Esophagus muscularis mucosa (tissue), 4 donors: ENCODE measurements around the gene ANTXRL. TPM values are rescaled to one million over a fixed set of nuclear protein-coding genes. Genes with fewer than 3 reads are reported as not detected.
"Not testable (repeated sequence)": the region's sequence is repeated elsewhere in the genome, so short reads cannot be mapped to it uniquely, and the experiment has no call there.

ENCODE experiments used
- DNase-seq: peaks from one replicate; pipeline ENCODE4 v3.0.0-alpha.2; 2017; ENCODE audit errors: extremely low spot score
- H3K27ac ChIP-seq, 4 donors: fragments of 200-600 bp; sonication (generic); replicated peaks in 1 of 4; 1 replicate in 3 of 4; 2 replicates in 1 of 4; pipeline ENCODE4 v1.5.1; 2016 to 2019; ENCODE audit warnings: mild to moderate bottlenecking in 1 of 4
- H3K27me3 ChIP-seq, 4 donors: fragments of 200-600 bp; sonication (generic); one replicate each; pipeline versions ENCODE4 v1.5.1 to v1.6.0; 2016 to 2019
- H3K36me3 ChIP-seq, 4 donors: fragments of 200-600 bp; sonication (generic); one replicate each; pipeline ENCODE4 v1.5.1; 2016 to 2019
- H3K4me1 ChIP-seq, 4 donors: fragments of 200-600 bp; sonication (generic); one replicate each; pipeline ENCODE4 v1.5.1; 2016 to 2019
- H3K4me3 ChIP-seq, 4 donors: fragments of 200-600 bp; sonication (generic); 1 replicate in 2 of 4; 2 replicates in 2 of 4; pipeline ENCODE4 v1.5.1; 2016 to 2019; ENCODE audit warnings: mild to moderate bottlenecking in 4 of 4, moderate library complexity in 1 of 4
- H3K9me3 ChIP-seq, 4 donors: fragments of 200-600 bp; sonication (generic); 1 replicate in 3 of 4; 2 replicates in 1 of 4; pipeline ENCODE4 v1.5.1; 2016 to 2019
- EP300 ChIP-seq: sonication (generic); formaldehyde crosslinking; IDR thresholded peaks from one replicate; pipeline ENCODE4 v1.6.1; 2017; ENCODE audit warnings: antibody characterized with exemption
- POLR2A ChIP-seq: fragments of 450-650 bp; IDR thresholded peaks from one replicate; pipeline ENCODE4 v1.6.1; 2017; ENCODE audit warnings: antibody characterized with exemption, moderate library complexity, mild to moderate bottlenecking, low read depth
- POLR2AphosphoS5 ChIP-seq, 2 donors: sonication (generic); formaldehyde crosslinking; IDR thresholded peaks; one replicate each; pipeline ENCODE4 v1.6.1; 2017; ENCODE audit warnings: antibody characterized with exemption in 2 of 2
- WGBS: methylation state at CpG from one replicate; pipeline ENCODE4 v1.1.5; 2018; 5-methylcytosine and 5-hydroxymethylcytosine counted together
- intact Hi-C: fragments of 100-400 bp; cut with DNase I; formaldehyde crosslinking; loops from one replicate; pipeline ENCODE4 v1.15.1; 2023
- total RNA-seq, 4 donors: library from RNA; depleted of rRNA; stranded (reverse); fragments of >200 nt; gene quantifications; one replicate each; pipeline versions ENCODE4 v1.1.0 to v1.2.1, GENCODE V29; 2016
- TF ChIP-seq, protein P1 (sequence below), 3 experiments: fragments of 200-600 bp in 2 of 3; fragments of 450-650 bp in 1 of 3; sonication (generic) in 2 of 3; IDR thresholded peaks; one replicate each; pipeline ENCODE4 v1.5.1; 2017 to 2019; ENCODE audit warnings: antibody characterized with exemption in 3 of 3, mild to moderate bottlenecking in 2 of 3, moderate library complexity in 1 of 3

Gene ANTXRL
- total RNA-seq, 4 donors from 2014 or later = not detected

DNA sequence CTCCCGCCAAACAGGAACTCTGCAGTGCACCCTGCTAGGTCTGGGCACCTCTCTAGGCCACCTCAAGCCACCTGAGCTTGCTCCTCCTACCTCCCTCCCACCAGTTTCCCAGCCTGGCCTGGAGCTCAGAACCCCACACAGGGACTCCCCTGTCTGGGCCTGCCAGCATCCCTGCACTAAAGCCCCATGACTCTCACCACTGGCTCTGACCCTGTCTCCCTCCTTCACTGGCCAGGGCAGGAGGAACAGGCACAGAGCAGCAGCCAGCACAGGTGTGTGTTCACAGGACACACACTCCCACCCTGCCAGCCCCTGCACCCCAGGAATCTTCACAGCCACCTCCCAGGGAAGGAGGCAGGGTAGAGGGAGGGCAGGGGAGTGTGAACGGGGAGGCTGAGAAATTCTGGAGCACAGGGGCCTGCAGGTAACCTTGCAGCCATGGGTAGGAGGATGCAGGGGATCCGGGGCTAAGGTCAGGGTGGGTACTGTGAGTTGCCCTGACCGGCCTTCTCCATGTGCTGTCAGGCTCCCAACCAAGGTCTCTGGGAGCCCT, 13.9 kb upstream of the ANTXRL start:
- Histone ChIP-seq H3K27ac (no peak overlapping the region), H3K27me3 (no peaks in the 10 kb centered on the region), H3K36me3 (no peaks in the 10 kb centered on the region), H3K4me1 (no peaks in the 10 kb centered on the region), H3K9me3 (no peaks in the 10 kb centered on the region), H3K4me3 (no peak overlapping the region)
- TF ChIP-seq, protein P1, sequence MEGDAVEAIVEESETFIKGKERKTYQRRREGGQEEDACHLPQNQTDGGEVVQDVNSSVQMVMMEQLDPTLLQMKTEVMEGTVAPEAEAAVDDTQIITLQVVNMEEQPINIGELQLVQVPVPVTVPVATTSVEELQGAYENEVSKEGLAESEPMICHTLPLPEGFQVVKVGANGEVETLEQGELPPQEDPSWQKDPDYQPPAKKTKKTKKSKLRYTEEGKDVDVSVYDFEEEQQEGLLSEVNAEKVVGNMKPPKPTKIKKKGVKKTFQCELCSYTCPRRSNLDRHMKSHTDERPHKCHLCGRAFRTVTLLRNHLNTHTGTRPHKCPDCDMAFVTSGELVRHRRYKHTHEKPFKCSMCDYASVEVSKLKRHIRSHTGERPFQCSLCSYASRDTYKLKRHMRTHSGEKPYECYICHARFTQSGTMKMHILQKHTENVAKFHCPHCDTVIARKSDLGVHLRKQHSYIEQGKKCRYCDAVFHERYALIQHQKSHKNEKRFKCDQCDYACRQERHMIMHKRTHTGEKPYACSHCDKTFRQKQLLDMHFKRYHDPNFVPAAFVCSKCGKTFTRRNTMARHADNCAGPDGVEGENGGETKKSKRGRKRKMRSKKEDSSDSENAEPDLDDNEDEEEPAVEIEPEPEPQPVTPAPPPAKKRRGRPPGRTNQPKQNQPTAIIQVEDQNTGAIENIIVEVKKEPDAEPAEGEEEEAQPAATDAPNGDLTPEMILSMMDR (IDR thresholded peaks at IDR 0.05) = no peak
- TF ChIP-seq EP300 = no peak
- TF ChIP-seq POLR2A = no peak
- TF ChIP-seq POLR2AphosphoS5 (IDR thresholded peaks at IDR 0.05) = no peak
- intact Hi-C loops = no loop called here
- WGBS = 90% methylated on average over 3 of the region's 4 CpGs
- DNase-seq = no peak

DNA sequence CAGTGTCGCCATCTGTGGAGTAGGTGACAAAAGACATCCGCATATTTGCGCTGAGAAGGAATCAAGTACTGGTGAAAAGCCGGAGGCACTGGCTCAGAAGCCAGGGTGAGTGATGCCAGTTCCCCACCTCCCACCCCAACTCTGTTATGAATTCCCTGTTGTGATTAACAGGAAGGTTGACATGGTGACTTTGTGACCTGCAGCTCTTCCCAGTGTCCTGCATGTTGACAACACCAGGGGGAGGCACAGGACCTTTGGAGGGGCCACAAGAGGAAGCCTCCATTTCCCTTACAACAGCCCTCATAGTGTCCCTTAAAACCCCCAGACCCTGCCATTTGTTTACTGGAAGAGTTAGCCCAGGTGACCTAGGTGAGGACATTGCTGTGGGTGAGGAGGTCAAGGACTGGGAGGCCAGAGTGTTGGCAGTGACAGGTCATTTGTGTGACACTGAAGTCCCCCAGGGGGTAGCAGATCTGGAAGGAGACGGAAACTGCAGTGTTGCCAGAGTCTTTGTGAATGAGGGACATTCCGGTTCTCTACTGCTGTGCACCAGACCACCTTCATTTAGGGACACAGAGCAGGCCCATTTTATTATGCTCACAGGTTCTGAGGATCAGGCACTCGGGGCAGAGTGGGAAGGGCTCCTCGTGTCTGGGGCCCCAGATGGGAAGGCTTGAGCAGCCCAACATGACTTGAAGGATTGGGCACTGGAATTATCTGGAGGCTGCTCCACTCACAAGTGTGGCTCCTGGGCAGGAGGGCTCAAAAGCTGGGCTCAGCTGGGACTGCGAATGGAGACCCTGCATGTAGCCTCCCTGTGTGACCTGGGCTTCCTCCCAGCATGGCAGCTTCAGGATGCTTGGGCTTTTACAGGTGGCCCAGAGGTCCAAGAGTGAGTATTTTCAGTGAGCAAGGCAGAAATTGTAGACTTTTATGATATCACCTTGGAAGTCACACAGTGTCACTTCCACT, 13.0 kb upstream of the ANTXRL start:
- H3K4me1 ChIP-seq = no peaks in the 10 kb centered on the region
- DNase-seq = no peak
- H3K9me3 ChIP-seq = no peaks in the 10 kb centered on the region
- intact Hi-C loops = no loop called here
- H3K27me3 ChIP-seq = no peaks in the 10 kb centered on the region
- WGBS = 79% methylated on average over 6 of the region's 9 CpGs
- H3K4me3 ChIP-seq = no peak overlapping the region
- H3K36me3 ChIP-seq = no peaks in the 10 kb centered on the region
- H3K27ac ChIP-seq = no peak overlapping the region
- TF ChIP-seq, protein P1 (IDR thresholded peaks at IDR 0.05) = peak in 1 of 3 experiments; percentile 4
- TF ChIP-seq POLR2A = no peak

DNA sequence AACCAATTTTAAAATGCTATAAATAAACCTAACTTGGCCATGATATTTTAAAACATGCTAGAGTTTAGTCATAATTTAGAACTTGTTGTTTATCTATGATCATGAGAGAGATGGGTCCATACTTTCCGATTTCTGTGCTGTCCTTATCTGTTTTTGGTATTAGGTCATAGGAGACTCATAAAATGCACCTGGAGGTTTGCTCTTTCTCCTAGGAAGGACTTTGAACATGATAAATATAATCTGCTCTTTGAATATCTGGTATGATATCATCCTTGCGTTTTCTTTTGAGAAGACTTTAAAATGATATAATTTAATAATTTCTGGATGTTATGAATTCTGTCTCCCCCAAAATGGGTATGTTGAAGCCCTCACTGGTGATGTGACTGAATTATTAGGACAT, 9.0 kb upstream of the ANTXRL start:
- 82% methylated on average over 2 of the region's 2 CpGs for WGBS
- no peak for DNase-seq
- no peaks in the 10 kb centered on the region for H3K36me3 ChIP-seq
- no peak overlapping the region for H3K27ac ChIP-seq
- no peak overlapping the region for H3K4me3 ChIP-seq
- H3K27me3 ChIP-seq = no peaks in the 10 kb centered on the region
- TF ChIP-seq, protein P1 (IDR thresholded peaks at IDR 0.05) = no peak
- TF ChIP-seq POLR2A (no peak), EP300 (no peak), POLR2AphosphoS5 (IDR thresholded peaks at IDR 0.05) (no peak)
- intact Hi-C loops = no loop called here
- H3K4me1 ChIP-seq = peaks cover 6 to 7% (median 6%) of the 10 kb centered on the region in 4 donors
- no peaks in the 10 kb centered on the region for H3K9me3 ChIP-seq

DNA sequence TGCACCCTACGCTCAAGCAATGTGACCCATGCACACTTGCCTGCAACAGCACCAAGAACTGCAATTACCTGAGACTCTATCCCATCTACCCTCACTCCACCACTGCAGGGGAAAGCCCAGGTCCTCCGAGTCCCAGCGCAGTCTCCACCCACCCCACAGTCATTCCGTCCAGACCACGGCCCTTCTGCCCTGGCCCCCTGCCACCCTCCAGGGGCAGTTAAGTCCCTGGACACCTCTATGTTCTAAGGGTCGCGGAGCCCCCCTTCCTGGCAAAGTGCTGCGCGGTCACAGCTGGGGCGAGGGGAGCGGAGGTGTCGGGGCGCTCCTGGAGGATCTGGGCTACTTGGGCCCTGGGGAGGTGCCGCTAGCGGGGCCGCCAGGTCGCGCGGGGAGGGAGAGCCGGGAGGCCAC, 4.4 kb upstream of the ANTXRL start:
- not testable (repeated sequence) for H3K27me3 ChIP-seq, DNase-seq, H3K36me3 ChIP-seq, H3K9me3 ChIP-seq
- H3K4me1 ChIP-seq = peaks cover 20 to 32% (median 29%) of the 10 kb centered on the region in 4 donors
- H3K27ac ChIP-seq = peak overlapping the region; percentile 60 to 70 (median 69)
- intact Hi-C loops = loop anchor here (2.0 kb wide), 1 partner anchor 176 kb away; no protein-coding TSS in a partner anchor
- peak overlapping the region; percentile 56 to 67 (median 60) for H3K4me3 ChIP-seq
- no CpG with 5 or more reads among the region's 20 CpGs for WGBS

DNA sequence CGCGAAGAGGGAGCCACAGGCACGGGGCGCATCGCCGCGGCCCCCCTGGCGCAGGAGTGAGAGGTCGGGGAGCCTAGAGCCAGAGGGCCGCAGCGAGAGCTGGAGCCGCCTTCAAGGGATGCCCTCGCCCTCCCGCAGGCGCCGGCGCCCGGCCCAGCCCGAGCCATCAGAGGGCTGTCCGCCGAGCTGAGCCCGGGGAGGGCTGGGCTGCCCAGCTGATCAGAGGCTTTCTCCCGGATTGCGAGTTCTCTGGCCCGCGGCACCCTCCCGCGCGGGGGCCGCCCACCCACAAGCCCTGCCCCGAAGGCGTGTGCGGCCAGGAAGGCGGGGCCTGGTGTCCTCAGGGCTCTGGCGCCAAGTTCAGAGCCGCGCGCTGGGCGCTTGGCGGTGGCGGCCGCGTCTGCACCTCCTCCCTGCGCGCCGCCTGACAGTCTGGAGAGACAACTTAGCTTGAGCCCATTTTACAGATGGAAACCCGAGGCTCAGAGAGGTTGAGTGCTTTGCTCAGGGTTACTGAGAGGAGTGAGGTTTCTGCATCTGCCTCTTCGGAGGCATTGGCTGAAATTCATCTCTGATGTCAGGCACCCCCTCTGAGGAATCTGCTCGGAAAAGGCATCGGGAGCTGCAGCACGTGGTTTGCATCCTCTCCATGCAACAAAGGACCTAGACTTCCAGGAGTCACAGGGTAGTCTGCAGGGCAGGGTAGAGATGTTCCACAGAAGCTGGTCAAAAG, 3.8 kb upstream of the ANTXRL start:
- Histone ChIP-seq H3K27me3 (no peaks in the 10 kb centered on the region), H3K4me1 (peaks cover 20 to 32% (median 29%) of the 10 kb centered on the region in 4 donors), H3K4me3 (peak overlapping the region; percentile 56 to 67 (median 60)), H3K36me3 (no peaks in the 10 kb centered on the region), H3K9me3 (no peaks in the 10 kb centered on the region), H3K27ac (peak overlapping the region; percentile 60 to 70 (median 69))
- intact Hi-C loops = loop anchor here (2.0 kb wide), 1 partner anchor 176 kb away; no protein-coding TSS in a partner anchor
- WGBS = 4% methylated on average over 4 of the region's 51 CpGs
- no peak for TF ChIP-seq POLR2A
- peak; percentile 60 to 65 for TF ChIP-seq POLR2AphosphoS5 (IDR thresholded peaks at IDR 0.05)
- TF ChIP-seq, protein P1 (IDR thresholded peaks at IDR 0.05) = peak in 2 of 3 experiments; percentile 24 to 33
- TF ChIP-seq EP300 = no peak
- DNase-seq = no peak
